GM23338 (cell line): ENCODE measurements around the gene NR3C1. TPM values are rescaled to one million over a fixed set of nuclear protein-coding genes. Genes with fewer than 3 reads are reported as not detected.

Experiments
- ATAC-seq: fragments of 200-7000 bp; cut with Tn5 transposase; 3 replicates; pipeline ENCODE4 v1.9.1; 2020
- DNase-seq: peaks from one replicate; pipeline ENCODE4 v3.0.0-alpha.2; 2015; ENCODE audit warnings: low spot score
- H2AFZ ChIP-seq: fragments of 200-600 bp; sonication (generic); 2 replicates; pipeline ENCODE4 v1.8.0; 2016; ENCODE audit warnings: antibody characterized with exemption, mild to moderate bottlenecking, moderate library complexity
- H3F3A ChIP-seq: fragments of 200-600 bp; sonication (generic); replicated peaks from 2 replicates; pipeline ENCODE4 v1.8.0; 2017; ENCODE audit warnings: antibody characterized with exemption, mixed run types, low read depth
- H3K27ac ChIP-seq: fragments of 200-600 bp; sonication (generic); 2 replicates; pipeline ENCODE4 v1.6.1; 2016; ENCODE audit warnings: low read depth
- H3K27me3 ChIP-seq: fragments of 200-600 bp; sonication (generic); 2 replicates; pipeline ENCODE4 v1.8.0; 2016; ENCODE audit warnings: mild to moderate bottlenecking, mixed run types, moderate library complexity; ENCODE audit not compliant: insufficient read depth
- H3K36me3 ChIP-seq: fragments of 200-600 bp; sonication (generic); 2 replicates; pipeline ENCODE4 v1.8.0; 2016; ENCODE audit warnings: mild to moderate bottlenecking; ENCODE audit not compliant: insufficient read depth
- H3K4me1 ChIP-seq: fragments of 200-600 bp; sonication (generic); 2 replicates; pipeline ENCODE4 v1.8.0; 2016; ENCODE audit warnings: mild to moderate bottlenecking, moderate library complexity; ENCODE audit not compliant: insufficient read depth
- H3K4me2 ChIP-seq: fragments of 200-600 bp; sonication (generic); 2 replicates; pipeline ENCODE4 v1.7.1; 2017; ENCODE audit warnings: mixed run types
- H3K4me3 ChIP-seq: fragments of 200-600 bp; sonication (generic); 2 replicates; pipeline ENCODE4 v1.6.1; 2016; ENCODE audit warnings: mixed run types
- H3K79me2 ChIP-seq: fragments of 200-600 bp; sonication (generic); replicated peaks from 2 replicates; pipeline ENCODE4 v1.8.0; 2017; ENCODE audit warnings: mild to moderate bottlenecking; ENCODE audit not compliant: insufficient read depth
- H3K9me2 ChIP-seq: fragments of 200-600 bp; sonication (generic); 2 replicates; pipeline ENCODE4 v1.8.0; 2017; ENCODE audit not compliant: insufficient read depth
- H4K20me1 ChIP-seq: fragments of 200-600 bp; sonication (generic); replicated peaks from 2 replicates; pipeline ENCODE4 v1.8.0; 2017; ENCODE audit warnings: mild to moderate bottlenecking; ENCODE audit not compliant: insufficient read depth
- H3K27ac Mint-ChIP-seq: 2 replicates; pipeline ENCODE4 v1.8.0; 2020; ENCODE audit warnings: inconsistent platforms, mild to moderate bottlenecking, moderate library complexity, mixed read lengths
- H3K27me3 Mint-ChIP-seq: 3 replicates; pipeline ENCODE4 v1.8.0; 2022; ENCODE audit warnings: low read depth, mild to moderate bottlenecking, moderate library complexity, mixed read lengths, inconsistent platforms; ENCODE audit not compliant: insufficient read depth, poor library complexity
- H3K36me3 Mint-ChIP-seq: 3 replicates; pipeline ENCODE4 v1.8.0; 2021; ENCODE audit warnings: low read depth, mild to moderate bottlenecking, inconsistent platforms, moderate library complexity, mixed read lengths
- H3K4me1 Mint-ChIP-seq: 3 replicates; pipeline ENCODE4 v1.8.0; 2020; ENCODE audit warnings: mild to moderate bottlenecking, inconsistent platforms, mixed read lengths
- H3K4me3 Mint-ChIP-seq: 3 replicates; pipeline ENCODE4 v1.8.0; 2021; ENCODE audit warnings: moderate library complexity, mild to moderate bottlenecking, inconsistent platforms, mixed read lengths
- H3K9me3 Mint-ChIP-seq: 3 replicates; pipeline ENCODE4 v1.8.0; 2020; ENCODE audit warnings: moderate library complexity, mild to moderate bottlenecking, inconsistent platforms, mixed read lengths
- CREB1 ChIP-seq: fragments of 250-450 bp; sonication (Bioruptor Pico); IDR thresholded peaks from 2 replicates; pipeline ENCODE4 v1.5.0; 2020; ENCODE audit warnings: low read depth, mild to moderate bottlenecking, moderate library complexity
- ETS1 ChIP-seq: IDR thresholded peaks from 2 replicates; pipeline ENCODE4 v1.6.1; 2016; ENCODE audit warnings: antibody characterized with exemption
- EZH2 ChIP-seq: fragments of 200-600 bp; sonication (generic); IDR thresholded peaks from one replicate; pipeline ENCODE4 v1.8.0; 2017; ENCODE audit warnings: antibody characterized with exemption, mild to moderate bottlenecking, low read depth; ENCODE audit not compliant: unreplicated experiment
- EZH2phosphoT487 ChIP-seq: fragments of 200-600 bp; sonication (generic); IDR thresholded peaks from one replicate; pipeline ENCODE4 v1.8.1; 2018; ENCODE audit warnings: antibody characterized with exemption; ENCODE audit not compliant: unreplicated experiment
- JUNB ChIP-seq: IDR thresholded peaks from one replicate; pipeline ENCODE4 v1.6.1; 2016; ENCODE audit warnings: antibody characterized with exemption; ENCODE audit not compliant: unreplicated experiment
- NANOG ChIP-seq: IDR thresholded peaks from 2 replicates; pipeline ENCODE4 v1.6.1; 2016; ENCODE audit warnings: antibody characterized with exemption, borderline replicate concordance
- POLR2AphosphoS5 ChIP-seq: IDR thresholded peaks from 2 replicates; pipeline ENCODE4 v1.6.1; 2016; ENCODE audit warnings: antibody characterized with exemption, low read depth
- REST ChIP-seq: IDR thresholded peaks from one replicate; pipeline ENCODE4 v1.6.1; 2018; ENCODE audit warnings: antibody characterized with exemption; ENCODE audit not compliant: unreplicated experiment
- ZNF114 ChIP-seq: fragments of 250-450 bp; sonication (Bioruptor Pico); IDR thresholded peaks from 2 replicates; pipeline ENCODE4 v1.5.0; 2020; ENCODE audit warnings: mild to moderate bottlenecking, moderate library complexity
- ZNF462 ChIP-seq: fragments of 250-450 bp; sonication (Bioruptor Pico); IDR thresholded peaks from 2 replicates; pipeline ENCODE4 v1.5.0; 2020; ENCODE audit warnings: mild to moderate bottlenecking, moderate library complexity
- polyA plus RNA-seq: library from polyadenylated mRNA; unstranded; fragments of >200 nt; fragmentation: Nextera tagmentation; extraction: Ambion mirVana; gene quantifications from 2 replicates; pipeline ENCODE4 v1.2.1, GENCODE V29; 2016
- total RNA-seq: library from RNA; depleted of rRNA; stranded (reverse); fragments of >200 nt; shearing (Covaris generic); gene quantifications from 2 replicates; pipeline ENCODE4 v1.2.3, GENCODE V29; 2014

The NR3C1 gene
- total and polyA plus RNA-seq, 2 experiments from 2014 or later: 1.2 to 4.6 TPM

- TF ChIP-seq EZH2phosphoT487: no peak
- ATAC-seq: no peak
These were observed 55.7 kb downstream of the NR3C1 start for GRCh38 chr5:143347698-143348344.

GRCh38 chr5:143347046-143347445 lies 56.4 kb downstream of the NR3C1 start:
- H3K4me3 ChIP-seq: no peak overlapping the region
- Mint-ChIP-seq H3K4me1 (peaks cover 6% of the 10 kb centered on the region), H3K27me3 (no peaks in the 10 kb centered on the region), H3K4me3 (no peak overlapping the region), H3K27ac (no peak overlapping the region), H3K36me3 (no peaks in the 10 kb centered on the region), H3K9me3 (no peaks in the 10 kb centered on the region)
- no peaks in the 10 kb centered on the region for H4K20me1 ChIP-seq
- H3K27ac ChIP-seq: no peak overlapping the region
- H3K9me2 ChIP-seq: no peaks in the 10 kb centered on the region; the same call in 1 of the 2 replicates
- DNase-seq (no peak), ATAC-seq (no peak)
- H3K4me1 ChIP-seq: no peaks in the 10 kb centered on the region
- no peaks in the 10 kb centered on the region for H3K27me3 ChIP-seq
- H3F3A ChIP-seq: no peaks in the 10 kb centered on the region
- H3K4me2 ChIP-seq: no peak overlapping the region
- H3K79me2 ChIP-seq: no peaks in the 10 kb centered on the region
- no peaks in the 10 kb centered on the region for H3K36me3 ChIP-seq
- H2AFZ ChIP-seq: no peak overlapping the region
- no peak for TF ChIP-seq EZH2phosphoT487
- TF ChIP-seq JUNB: no peak
- TF ChIP-seq REST: no peak
- TF ChIP-seq CREB1: no peak
- no peak for TF ChIP-seq ZNF114 (CRISPR knock-in tag)
- no peak for TF ChIP-seq POLR2AphosphoS5
- TF ChIP-seq ZNF462 (CRISPR knock-in tag): no peak
- TF ChIP-seq EZH2: no peak
- no peak for TF ChIP-seq NANOG
- no peak for TF ChIP-seq ETS1

More at GRCh38 chr5:143347698-143348344, 55.7 kb downstream of the NR3C1 start:
- no peaks in the 10 kb centered on the region for H3K27me3 Mint-ChIP-seq
- H3K9me3 Mint-ChIP-seq: no peaks in the 10 kb centered on the region
- Histone ChIP-seq H3F3A (no peaks in the 10 kb centered on the region), H3K27me3 (no peaks in the 10 kb centered on the region), H3K4me2 (no peak overlapping the region), H3K4me3 (no peak overlapping the region), H3K4me1 (no peaks in the 10 kb centered on the region), H3K79me2 (no peaks in the 10 kb centered on the region), H4K20me1 (no peaks in the 10 kb centered on the region), H3K27ac (no peak overlapping the region), H2AFZ (0 out of 2 replicates have a peak overlapping the region, but pooled peaks have one; percentile 1), H3K9me2 (no peaks in the 10 kb centered on the region; the same call in 1 of the 2 replicates), H3K36me3 (no peaks in the 10 kb centered on the region)
- H3K36me3 Mint-ChIP-seq: no peaks in the 10 kb centered on the region
- peaks cover 4% of the 10 kb centered on the region; the same call in 2 of the 3 replicates for H3K4me1 Mint-ChIP-seq
- peak overlapping the region; percentile 47; the same call in 1 of the 2 replicates for H3K27ac Mint-ChIP-seq
- no peak overlapping the region for H3K4me3 Mint-ChIP-seq
- DNase-seq: no peak
